Adipocyte (in vitro differentiated cells): Measurements from ENCODE around the gene PTPRN2.
"Not testable (repeated sequence)": the region's sequence is repeated elsewhere in the genome, so short reads cannot be mapped to it uniquely, and the experiment has no call there.

Experiments used
- DNase-seq: peaks from one replicate; pipeline ENCODE4 v3.0.0-alpha.2; 2015; ENCODE audit warnings: low read depth
- H3K27me3 ChIP-seq: replicated peaks from 2 replicates; pipeline ENCODE4 v1.7.0; 2013; ENCODE audit warnings: mild to moderate bottlenecking, low read length, moderate library complexity; ENCODE audit not compliant: control insufficient read depth, insufficient read depth
- H3K36me3 ChIP-seq: 2 replicates; pipeline ENCODE4 v1.7.0; 2013; ENCODE audit warnings: low read length, mild to moderate bottlenecking, moderate library complexity; ENCODE audit not compliant: control insufficient read depth, insufficient read depth, severe bottlenecking
- H3K4me1 ChIP-seq: 2 replicates; pipeline ENCODE4 v1.7.0; 2013; ENCODE audit warnings: mild to moderate bottlenecking, low read length, moderate library complexity; ENCODE audit not compliant: control insufficient read depth, insufficient read depth
- H3K4me3 ChIP-seq: 2 replicates; pipeline ENCODE4 v1.7.0; 2013; ENCODE audit warnings: mild to moderate bottlenecking, low read length, moderate library complexity
- H3K9ac ChIP-seq: 2 replicates; pipeline ENCODE4 v1.7.0; 2013; ENCODE audit warnings: mild to moderate bottlenecking, low read length, moderate library complexity
- H3K9me3 ChIP-seq: 2 replicates; pipeline ENCODE4 v1.7.0; 2013; ENCODE audit warnings: mild to moderate bottlenecking, low read length, moderate library complexity; ENCODE audit not compliant: control insufficient read depth

Gene PTPRN2

DNA sequence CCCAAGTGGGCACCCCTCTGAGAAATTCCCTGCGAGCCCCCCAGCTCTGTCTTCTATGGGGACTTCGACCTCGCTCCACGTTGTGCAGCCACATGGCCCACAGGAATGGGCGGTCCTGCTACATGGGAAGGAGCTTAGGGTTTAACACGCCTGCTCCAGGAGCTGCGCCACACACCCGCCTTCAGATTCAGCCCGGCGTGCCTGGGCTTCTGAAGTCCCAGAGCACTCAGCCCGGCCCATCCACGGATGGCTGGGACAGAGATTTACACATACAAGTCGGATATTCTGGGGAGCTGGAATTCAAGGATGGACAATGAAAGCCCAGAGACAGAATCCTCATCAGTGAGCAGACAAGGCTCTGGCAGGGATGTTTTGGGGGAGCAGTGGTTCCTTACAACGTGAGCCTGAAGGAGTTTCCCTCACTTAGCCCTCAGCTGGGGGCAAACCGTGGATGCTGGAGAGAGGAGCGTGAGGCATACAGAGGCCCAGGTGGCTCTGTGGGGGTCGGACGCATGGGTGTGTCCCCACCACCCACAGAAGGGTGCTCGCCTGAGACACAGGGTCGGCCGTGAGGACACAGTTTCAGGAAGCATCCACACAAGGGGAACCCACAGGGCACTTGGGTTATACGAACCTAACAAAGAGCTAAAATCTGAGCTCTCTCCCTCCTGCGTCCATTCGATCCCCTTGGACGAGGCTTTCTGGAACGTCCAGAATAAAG lies 877.9 kb downstream of the PTPRN2 start:
- no peak for DNase-seq
- peaks cover 2% of the 10 kb centered on the region for H3K9me3 ChIP-seq
- no peaks in the 10 kb centered on the region for H3K36me3 ChIP-seq
- no peak overlapping the region for H3K4me3 ChIP-seq
- H3K27me3 ChIP-seq, result no peaks in the 10 kb centered on the region
- no peaks in the 10 kb centered on the region for H3K4me1 ChIP-seq
- H3K9ac ChIP-seq, result no peak overlapping the region

DNA sequence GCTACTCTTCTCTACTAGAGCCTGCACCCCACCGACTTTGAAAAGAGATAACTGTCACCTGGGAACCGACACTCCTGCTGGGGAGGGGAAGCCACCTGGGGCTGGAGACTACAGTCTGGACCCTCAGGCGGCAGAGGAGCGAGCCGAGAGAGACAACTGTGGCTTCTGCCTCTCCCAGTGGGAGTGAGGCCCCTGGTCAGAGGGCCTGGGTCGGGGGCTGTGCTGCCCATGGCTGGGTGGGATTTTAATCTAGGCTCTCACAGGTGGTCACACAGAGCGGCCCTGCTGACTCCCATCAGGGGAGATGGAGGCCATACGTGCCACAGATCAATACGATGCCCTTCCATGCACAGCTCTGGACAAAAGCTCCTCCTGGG lies 878.7 kb downstream of the PTPRN2 start:
- H3K4me3 ChIP-seq, result no peak overlapping the region
- H3K4me1 ChIP-seq, result no peaks in the 10 kb centered on the region
- no peak for DNase-seq
- no peak overlapping the region for H3K9ac ChIP-seq
- H3K27me3 ChIP-seq, result no peaks in the 10 kb centered on the region
- no peaks in the 10 kb centered on the region for H3K36me3 ChIP-seq
- H3K9me3 ChIP-seq, result no peaks in the 10 kb centered on the region

DNA sequence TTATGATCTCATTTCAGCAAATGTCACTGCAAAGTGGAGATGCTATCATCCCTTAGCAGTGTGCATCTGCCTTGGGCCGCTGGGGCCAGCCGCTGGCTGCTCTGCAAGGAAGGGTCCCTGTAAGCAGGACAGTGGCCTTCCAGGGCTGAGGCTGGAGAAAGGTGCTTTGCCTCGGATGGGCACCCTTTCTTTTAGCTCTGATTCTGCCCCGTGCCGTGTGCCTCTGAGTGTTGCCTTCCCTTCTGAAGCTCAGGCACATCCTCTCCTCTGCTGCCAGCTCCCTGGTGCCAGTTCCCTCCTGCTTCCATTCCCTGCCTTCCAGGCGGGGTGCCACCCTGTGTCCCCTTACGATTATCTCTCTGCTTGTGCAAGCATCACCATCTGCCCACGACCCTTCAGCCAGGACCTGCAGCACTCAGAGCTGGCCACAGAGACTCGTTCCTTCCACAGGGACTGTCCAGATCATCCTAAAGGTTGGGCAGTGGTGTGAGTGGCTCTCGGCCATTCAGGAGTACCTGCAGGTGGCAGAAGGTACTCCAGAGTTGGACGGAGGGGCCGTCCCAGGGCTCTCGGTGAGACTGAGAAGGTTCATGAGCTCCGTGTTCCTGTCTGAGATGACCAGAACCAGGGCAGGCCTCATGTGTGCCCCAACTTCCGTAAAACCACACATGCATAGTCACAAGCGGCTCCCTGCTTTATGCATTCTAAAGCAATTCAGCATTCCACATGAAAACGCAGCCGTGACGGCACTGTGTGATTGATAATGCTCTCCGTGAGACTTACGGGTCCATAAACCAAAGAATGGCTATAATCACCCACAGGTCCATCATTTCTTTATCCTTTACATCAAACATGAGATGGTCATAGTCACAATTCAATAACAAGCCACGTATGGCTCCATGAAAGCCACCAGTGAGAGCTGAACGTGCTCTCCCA lies 879.4 kb downstream of the PTPRN2 start:
- Histone ChIP-seq H3K4me1 (no peaks in the 10 kb centered on the region), H3K27me3 (no peaks in the 10 kb centered on the region), H3K36me3 (no peaks in the 10 kb centered on the region), H3K9me3 (no peaks in the 10 kb centered on the region), H3K4me3 (no peak overlapping the region), H3K9ac (no peak overlapping the region)
- no peak for DNase-seq

DNA sequence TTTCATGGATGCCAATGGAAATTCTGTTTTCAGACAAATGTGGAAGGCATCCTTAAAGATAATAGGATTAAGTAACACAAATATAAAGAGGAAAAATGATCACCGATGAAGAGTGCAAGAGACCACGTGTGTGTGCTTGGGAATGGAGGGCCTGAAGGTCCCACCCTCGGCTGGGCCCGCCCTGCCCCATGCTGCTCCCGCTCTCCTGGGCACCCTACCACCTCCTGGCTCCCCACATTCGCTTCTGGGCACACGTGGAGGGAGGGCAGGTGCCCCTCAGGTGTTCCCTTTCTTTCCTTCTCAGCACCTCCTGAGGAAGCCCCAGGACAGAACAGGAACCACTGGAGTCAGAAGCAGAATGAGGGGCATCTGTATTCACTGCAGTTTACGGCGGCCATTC lies 883.3 kb downstream of the PTPRN2 start:
- Histone ChIP-seq H3K4me1 (no peaks in the 10 kb centered on the region), H3K27me3 (no peaks in the 10 kb centered on the region), H3K9me3 (no peaks in the 10 kb centered on the region), H3K4me3 (no peak overlapping the region), H3K9ac (no peak overlapping the region), H3K36me3 (no peaks in the 10 kb centered on the region)
- no peak for DNase-seq

DNA sequence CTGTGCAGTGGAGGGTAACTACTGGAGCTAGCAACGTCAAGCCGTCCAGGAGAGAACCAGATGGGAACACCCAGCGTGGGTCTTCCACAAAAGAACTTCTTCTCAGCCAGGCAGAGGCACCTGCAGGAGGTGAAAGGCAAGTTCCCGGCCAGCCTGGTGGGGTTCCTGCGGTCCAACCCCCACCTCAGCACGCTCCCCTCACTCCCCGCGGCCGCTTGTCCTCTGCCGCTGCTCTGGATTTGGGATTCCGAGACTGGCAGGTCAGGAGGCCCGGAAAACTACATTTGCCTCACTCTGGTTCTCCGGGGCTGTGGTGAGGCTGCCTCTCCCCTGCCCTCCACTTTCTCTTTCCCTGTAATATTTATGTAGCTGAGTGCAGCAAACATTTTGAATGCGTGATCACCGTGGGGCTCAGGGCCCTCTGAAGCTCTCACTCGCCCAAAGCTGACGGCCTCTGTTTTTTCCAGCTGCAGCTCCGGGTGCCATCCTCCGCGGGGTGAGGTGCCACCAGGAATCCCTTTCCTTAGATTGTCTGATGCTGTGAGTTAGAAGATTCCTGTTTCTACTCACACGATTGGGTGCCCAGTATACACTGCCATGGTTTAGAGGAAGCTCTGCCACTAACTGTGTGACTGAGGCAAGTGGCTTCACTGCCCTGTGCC lies 884.0 kb downstream of the PTPRN2 start:
- Histone ChIP-seq H3K9me3 (no peaks in the 10 kb centered on the region), H3K36me3 (no peaks in the 10 kb centered on the region), H3K9ac (no peak overlapping the region), H3K27me3 (no peaks in the 10 kb centered on the region), H3K4me3 (no peak overlapping the region), H3K4me1 (no peaks in the 10 kb centered on the region)
- no peak for DNase-seq

DNA sequence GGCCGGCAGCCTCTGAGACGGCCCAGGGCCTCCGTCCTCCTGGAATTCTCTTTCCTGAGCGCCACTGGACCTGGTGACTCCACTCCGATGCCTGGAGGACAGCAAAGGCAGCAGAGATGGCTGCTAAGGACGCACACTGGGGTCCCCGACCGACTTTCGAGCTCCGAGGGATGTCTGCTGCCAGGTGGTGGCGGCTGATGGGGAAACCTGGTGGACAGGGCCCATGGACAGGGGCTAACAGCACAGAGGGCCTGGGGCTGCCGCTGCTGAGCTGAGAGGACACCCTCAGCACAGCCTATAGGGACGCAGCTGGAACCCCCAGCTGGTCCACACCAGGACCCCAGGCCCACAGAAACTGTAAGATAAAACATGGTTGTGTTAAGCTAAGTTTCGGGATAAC lies 884.5 kb downstream of the PTPRN2 start:
- no peak for DNase-seq
- H3K27me3 ChIP-seq, result no peaks in the 10 kb centered on the region
- H3K36me3 ChIP-seq, result no peaks in the 10 kb centered on the region
- no peaks in the 10 kb centered on the region for H3K4me1 ChIP-seq
- no peaks in the 10 kb centered on the region for H3K9me3 ChIP-seq
- no peak overlapping the region for H3K4me3 ChIP-seq
- no peak overlapping the region for H3K9ac ChIP-seq

DNA sequence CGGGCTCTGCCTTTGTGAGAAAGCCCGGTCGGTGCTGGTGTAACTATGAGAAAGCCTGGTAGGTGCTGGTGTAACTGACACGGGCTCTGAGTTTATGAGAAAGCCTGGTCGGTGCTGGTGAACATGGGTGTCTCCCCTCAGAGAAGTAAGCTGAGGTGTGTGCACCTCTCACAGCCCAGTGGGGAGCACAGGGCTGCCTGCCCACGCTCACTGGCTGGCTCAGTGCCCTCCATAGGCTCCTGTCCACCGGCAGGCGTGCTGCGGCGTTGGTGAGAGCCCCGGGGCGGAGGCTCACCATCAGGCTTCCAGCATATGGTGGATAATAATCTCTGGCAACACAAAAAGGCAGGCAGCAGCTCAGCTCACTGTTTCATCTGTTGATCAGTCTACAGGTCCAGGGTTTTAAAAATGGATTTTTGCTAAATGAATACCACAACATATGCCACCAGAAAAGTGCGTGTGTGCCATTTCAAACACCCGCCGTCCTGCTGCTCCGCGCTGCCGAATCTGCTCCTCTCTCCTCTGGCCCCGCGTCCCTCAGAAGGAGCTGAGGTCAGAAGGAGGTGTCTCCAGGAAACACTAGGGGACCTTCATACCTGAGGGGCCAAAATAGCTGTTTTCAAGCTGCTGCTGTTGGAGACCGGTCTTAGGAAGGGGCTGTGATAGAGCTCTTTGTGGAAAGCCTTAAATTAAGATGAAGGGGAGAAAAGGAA lies 885.2 kb downstream of the PTPRN2 start:
- Histone ChIP-seq H3K9me3 (no peaks in the 10 kb centered on the region), H3K36me3 (no peaks in the 10 kb centered on the region), H3K4me3 (no peak overlapping the region), H3K9ac (no peak overlapping the region), H3K4me1 (no peaks in the 10 kb centered on the region), H3K27me3 (no peaks in the 10 kb centered on the region)
- DNase-seq, result no peak

DNA sequence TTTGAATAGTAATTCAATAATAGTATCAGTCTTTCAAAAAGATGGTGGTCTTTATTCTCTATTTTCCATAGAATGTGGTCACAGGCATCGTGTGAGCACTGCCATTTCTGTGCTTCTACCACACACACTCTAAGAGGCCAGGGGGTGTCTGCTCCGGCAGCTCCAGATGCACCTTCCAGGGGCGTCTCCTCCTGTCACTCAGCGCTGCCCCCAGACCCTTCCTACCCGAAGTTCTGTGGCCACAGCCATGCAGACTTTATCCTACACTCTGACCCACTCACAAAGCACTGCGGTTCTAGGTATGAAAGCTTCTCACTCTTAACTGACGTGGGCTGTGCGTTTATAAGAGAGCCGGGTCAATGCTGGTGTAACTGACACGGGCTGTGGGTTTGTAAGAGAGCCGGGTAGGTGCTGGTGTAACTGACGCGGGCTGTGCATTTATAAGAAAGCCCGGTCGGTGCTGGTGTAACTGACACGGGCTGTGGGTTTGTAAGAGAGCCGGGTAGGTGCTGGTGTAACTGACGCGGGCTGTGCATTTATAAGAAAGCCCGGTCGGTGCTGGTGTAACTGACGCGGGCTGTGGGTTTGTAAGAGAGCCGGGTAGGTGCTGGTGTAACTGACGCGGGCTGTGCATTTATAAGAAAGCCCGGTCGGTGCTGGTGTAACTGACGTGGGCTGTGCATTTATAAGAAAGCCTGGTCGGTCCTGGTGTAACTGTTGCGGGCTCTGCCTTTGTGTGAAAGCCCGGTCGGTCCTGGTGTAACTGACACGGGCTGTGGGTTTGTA lies 886.0 kb downstream of the PTPRN2 start:
- H3K9ac ChIP-seq, H3K36me3 ChIP-seq, H3K4me1 ChIP-seq, H3K27me3 ChIP-seq, DNase-seq, H3K9me3 ChIP-seq, H3K4me3 ChIP-seq: not testable (repeated sequence)

DNA sequence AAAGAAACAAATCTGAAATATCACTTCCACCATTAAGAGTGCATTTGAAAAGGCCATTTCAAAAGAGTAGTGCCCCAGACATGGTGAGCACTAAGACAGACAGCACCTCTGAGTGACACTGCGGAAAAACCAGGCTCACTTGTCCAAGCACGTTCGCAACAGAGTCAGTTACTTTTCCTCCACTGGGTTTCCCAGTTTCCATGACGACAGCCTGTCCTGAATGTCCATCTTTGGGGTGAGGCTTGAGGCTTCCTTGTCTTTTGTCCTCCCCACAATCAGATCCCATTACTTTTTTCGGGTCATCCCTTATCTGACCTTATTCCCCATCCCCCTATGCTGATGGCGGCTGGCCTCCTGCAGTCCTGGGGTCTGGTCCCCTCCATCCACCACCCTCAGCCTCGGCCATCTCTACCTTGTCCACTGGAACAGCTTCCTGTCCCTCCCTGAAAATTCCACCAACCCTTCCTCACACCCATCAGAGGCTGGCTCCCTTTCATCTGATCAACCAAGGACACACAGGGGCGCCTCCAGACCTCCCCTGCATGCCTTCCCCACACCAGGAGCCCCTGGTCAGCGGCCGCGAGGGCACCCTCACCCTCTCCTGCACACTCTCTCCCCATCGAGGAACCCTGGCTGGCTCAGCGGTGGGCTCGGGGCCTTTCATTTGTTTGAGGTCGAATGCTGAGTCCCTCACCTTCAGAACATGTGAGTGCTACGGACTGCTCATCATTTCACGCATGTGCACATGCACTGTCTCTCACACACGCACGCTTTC lies 887.2 kb downstream of the PTPRN2 start:
- DNase-seq, result no peak
- H3K9me3 ChIP-seq, result no peaks in the 10 kb centered on the region
- H3K27me3 ChIP-seq, result no peaks in the 10 kb centered on the region

More for the DNA sequence above, 887.2 kb downstream of the PTPRN2 start:
- Histone ChIP-seq H3K9ac (no peak overlapping the region), H3K4me3 (no peak overlapping the region), H3K4me1 (no peaks in the 10 kb centered on the region), H3K36me3 (no peaks in the 10 kb centered on the region)
